Coronary artery (tissue), 2 donors: ENCODE data around the gene RHOA.
"Not testable (repeated sequence)": the region's sequence is repeated elsewhere in the genome, so short reads cannot be mapped to it uniquely, and the experiment has no call there.

Experiments used
- DNase-seq: peaks from one replicate; pipeline ENCODE4 v3.0.0-alpha.2; 2017; ENCODE audit warnings: low spot score
- H3K27ac ChIP-seq, 2 donors: fragments of 200-600 bp; sonication (generic); one replicate each; pipeline ENCODE4 v1.5.1; 2016 to 2019
- H3K4me3 ChIP-seq: fragments of 200-600 bp; sonication (generic); 2 replicates; pipeline ENCODE4 v1.5.1; 2016; ENCODE audit warnings: mild to moderate bottlenecking, moderate library complexity
- CTCF ChIP-seq: fragments of 200-600 bp; sonication (generic); IDR thresholded peaks from one replicate; pipeline ENCODE4 v1.5.1; 2019; ENCODE audit warnings: antibody characterized with exemption

RHOA gene

GRCh38 chr3:49341996-49342395 lies 69.8 kb downstream of the RHOA start:
- Histone ChIP-seq H3K4me3 (no peak overlapping the region), H3K27ac (peak overlapping the region; percentile 11 to 47)
- TF ChIP-seq CTCF: no peak
- no peak for DNase-seq

GRCh38 chr3:49339941-49340800 lies 71.6 kb downstream of the RHOA start, which contains the start of gene USP4:
USP4 (minus strand) TSS chr3:49340053; CDS start chr3:49340024, 29 bp downstream.
- TF ChIP-seq CTCF: no peak
- Histone ChIP-seq H3K4me3 (peak within 1 kb of the TSS; percentile 86), H3K27ac (peak within 1 kb of the TSS; percentile 92 to 95)
- peak; percentile 90 for DNase-seq

- DNase-seq: no peak
- TF ChIP-seq CTCF: no peak
- Histone ChIP-seq H3K4me3 (peak overlapping the region; percentile 86), H3K27ac (peak overlapping the region; percentile 92 to 95)
These were observed 72.2 kb downstream of the RHOA start for GRCh38 chr3:49339581-49339940.

GRCh38 chr3:49333916-49334633 lies 77.7 kb downstream of the RHOA start:
- TF ChIP-seq CTCF: no peak
- H3K27ac ChIP-seq: peak overlapping the region in 1 of 2 donors; percentile 32
- H3K4me3 ChIP-seq: no peak overlapping the region
- DNase-seq: no peak

- no peak for TF ChIP-seq CTCF
- H3K4me3 ChIP-seq: no peak overlapping the region
- DNase-seq: no peak
- H3K27ac ChIP-seq: peak overlapping the region in 1 of 2 donors; percentile 32
These were observed 78.7 kb downstream of the RHOA start for GRCh38 chr3:49333091-49333490.

GRCh38 chr3:49329186-49329585 lies 82.6 kb downstream of the RHOA start:
- no peak for TF ChIP-seq CTCF
- Histone ChIP-seq H3K27ac (no peak overlapping the region), H3K4me3 (no peak overlapping the region)
- no peak for DNase-seq

GRCh38 chr3:49328350-49328749 lies 83.4 kb downstream of the RHOA start:
- DNase-seq, H3K4me3 ChIP-seq: not testable (repeated sequence)

More at GRCh38 chr3:49328350-49328749, 83.4 kb downstream of the RHOA start:
- H3K27ac ChIP-seq: not testable (repeated sequence)
